SU-DHL-6 (cell line): ENCODE data around the gene HEMK1.

Source experiments
- EZH2phosphoT487 ChIP-seq: fragments of 200-600 bp; sonication (generic), shearing (Covaris generic); conservative IDR thresholded peaks from 2 replicates; pipeline ENCODE4 v1.6.1; 2018; ENCODE audit warnings: mild to moderate bottlenecking, antibody characterized with exemption, low read length, moderate library complexity, mixed read lengths
- TF ChIP-seq, protein P1 (sequence below): fragments of 200-600 bp; sonication (generic); IDR thresholded peaks from one replicate; pipeline ENCODE4 v1.5.1; 2017; ENCODE audit warnings: antibody characterized with exemption, mild to moderate bottlenecking, low read length, moderate library complexity; ENCODE audit not compliant: insufficient read depth, poor library complexity, severe bottlenecking

- TF ChIP-seq, protein P1, sequence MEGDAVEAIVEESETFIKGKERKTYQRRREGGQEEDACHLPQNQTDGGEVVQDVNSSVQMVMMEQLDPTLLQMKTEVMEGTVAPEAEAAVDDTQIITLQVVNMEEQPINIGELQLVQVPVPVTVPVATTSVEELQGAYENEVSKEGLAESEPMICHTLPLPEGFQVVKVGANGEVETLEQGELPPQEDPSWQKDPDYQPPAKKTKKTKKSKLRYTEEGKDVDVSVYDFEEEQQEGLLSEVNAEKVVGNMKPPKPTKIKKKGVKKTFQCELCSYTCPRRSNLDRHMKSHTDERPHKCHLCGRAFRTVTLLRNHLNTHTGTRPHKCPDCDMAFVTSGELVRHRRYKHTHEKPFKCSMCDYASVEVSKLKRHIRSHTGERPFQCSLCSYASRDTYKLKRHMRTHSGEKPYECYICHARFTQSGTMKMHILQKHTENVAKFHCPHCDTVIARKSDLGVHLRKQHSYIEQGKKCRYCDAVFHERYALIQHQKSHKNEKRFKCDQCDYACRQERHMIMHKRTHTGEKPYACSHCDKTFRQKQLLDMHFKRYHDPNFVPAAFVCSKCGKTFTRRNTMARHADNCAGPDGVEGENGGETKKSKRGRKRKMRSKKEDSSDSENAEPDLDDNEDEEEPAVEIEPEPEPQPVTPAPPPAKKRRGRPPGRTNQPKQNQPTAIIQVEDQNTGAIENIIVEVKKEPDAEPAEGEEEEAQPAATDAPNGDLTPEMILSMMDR = no peak
- no peak for TF ChIP-seq EZH2phosphoT487
Observed at GRCh38 chr3:50584391-50584790, 15.1 kb downstream of the HEMK1 start.
